Heart right ventricle (tissue), 16 donors: ENCODE data around the gene ZNF366. TPM values are rescaled to one million over a fixed set of nuclear protein-coding genes. Genes with fewer than 3 reads are reported as not detected.
A peak's percentile ranks its signal among the peaks of the same experiment; 100 is the strongest.

Experiments used
- ATAC-seq, 8 donors: fragments of 200-7000 bp; cut with Tn5 transposase; one replicate each; pipeline ENCODE4 v1.9.1; 2020; ENCODE audit warnings: mild to moderate bottlenecking in 8 of 8, moderate library complexity in 8 of 8, moderate number of reproducible peaks in 1 of 8
- DNase-seq, 2 donors: peaks; one replicate each; pipeline ENCODE4 v3.0.0-alpha.2; 2020
- H3K27ac ChIP-seq, 10 donors: fragments of 200-600 bp; sonication (generic) in 2 of 10; one replicate each; pipeline versions ENCODE4 v1.5.0 to v1.8.0; 2020 to 2022; ENCODE audit warnings: mild to moderate bottlenecking in 3 of 10
- H3K27me3 ChIP-seq, 7 donors: fragments of 200-600 bp; one replicate each; pipeline ENCODE4 v1.8.0; 2021 to 2022; ENCODE audit warnings: mild to moderate bottlenecking in 2 of 7
- H3K36me3 ChIP-seq, 9 donors: fragments of 200-600 bp; sonication (generic) in 1 of 9; one replicate each; pipeline versions ENCODE4 v1.5.0 to v1.8.0; 2020 to 2022; ENCODE audit warnings: mild to moderate bottlenecking in 2 of 9
- H3K4me1 ChIP-seq, 9 donors: fragments of 200-600 bp; sonication (generic) in 1 of 9; one replicate each; pipeline versions ENCODE4 v1.5.0 to v1.8.0; 2020 to 2022; ENCODE audit warnings: mild to moderate bottlenecking in 4 of 9
- H3K4me3 ChIP-seq, 10 donors: fragments of 200-600 bp; sonication (generic) in 2 of 10; one replicate each; pipeline versions ENCODE4 v1.5.0 to v1.8.0; 2020 to 2022; ENCODE audit warnings: mild to moderate bottlenecking in 7 of 10, moderate library complexity in 2 of 10
- H3K9me3 ChIP-seq, 11 donors: fragments of 200-600 bp in 10 of 11; sonication (generic) in 2 of 11; one replicate each; pipeline versions ENCODE4 v1.5.0 to v1.8.0; 2013 to 2022; ENCODE audit warnings: mild to moderate bottlenecking in 2 of 11, control low read depth in 1 of 11, moderate library complexity in 1 of 11
- CTCF ChIP-seq, 9 donors: fragments of 200-600 bp; sonication (generic) in 2 of 9; IDR thresholded peaks; one replicate each; pipeline versions ENCODE4 v1.5.0 to v1.8.0; 2021 to 2022; ENCODE audit warnings: antibody characterized with exemption in 9 of 9, mild to moderate bottlenecking in 5 of 9, moderate library complexity in 1 of 9
- WGBS, 2 donors: extraction: QIAGEN DNeasy Blood & Tissue Kit; methylation state at CpG; one replicate each; pipeline ENCODE4 v1.1.7; 2013; ENCODE audit warnings: inconsistent platforms in 1 of 2; 5-methylcytosine and 5-hydroxymethylcytosine counted together
- intact Hi-C, 10 donors: fragments of 100-400 bp; cut with DNase I; formaldehyde crosslinking; loops; one replicate each; pipeline versions ENCODE4 v1.11.1 to v1.14.2; 2022
- polyA plus RNA-seq, 2 donors: library from polyadenylated mRNA; stranded (reverse); fragments of 200-250 nt; gene quantifications; one replicate each; pipeline ENCODE4 v1.2.3, GENCODE V29; 2013
- total RNA-seq, 10 donors: library from RNA; stranded (reverse); fragmentation: NEBNext Ultra II Directional in 3 of 10; extraction: Animal tissue kit (Norgen Biotek cat#: 25700) in 3 of 10; gene quantifications; one replicate each; pipeline versions ENCODE4 v1.2.1 to v1.2.4, GENCODE V29; 2021 to 2023
- donor health status: Arrhythmogenic right ventricular cardiomyopathy.
- donor health status: ischemic (EF 13 %, LVEDD 7.1; RV severe dilation, severe dysfunction).
- donor health status: healthy with polysubstance abuse.
- donor health status: DM: no; HTN: yes; CAD: no.
- donor health status: DM: no; HTN: no; CAD: no.
- donor health status: ischemic (EF 25% LVEDD 6.9; RV normal size, moderate dysfunction).
- donor health status: ischemic (EF 25% LVEDD 5.7; RV mildly dilated, moderate dysfunction).
- donor health status: healthy.
- donor health status: DM: yes; HTN: yes; CAD: no.
- donor health status: Ischemic cardiomyopathy.
- donor health status: ischemic (EF 35%, LVEDD 5.7; RV mildly dilated, moderate dysfunction).
- donor health status: nonischemic (EF 11% LVEDD 7.7; RV severe dilation, severe dysfunction).
- donor health status: DM: yes; HTN: yes; CAD: no.
- donor health status: PGD.
- donor health status: ischemic (EF 29% LVEDD 5.4; RV normal size, mild dysfunction).
- donor health status: nonischemic (EF 23%, LVEDD 6.1; RV moderate dilation, normal function).

Gene ZNF366
- total and polyA plus RNA-seq, 12 donors = 1.7 to 10.5 (median 5.2) TPM

- intact Hi-C loops = loop anchor here in 8 of 10 donors (1.0 to 10.0 kb wide), 10 partner anchors 18 to 85 kb away; partner anchors contain the start of gene ZNF366 (in 3 of the 8)
- DNase-seq = peak; percentile 57 to 89
Observed at GRCh38 chr5:72451741-72452505, 55.3 kb downstream of the ZNF366 start.

GRCh38 chr5:72448368-72448767, 58.8 kb downstream of the ZNF366 start:
- H3K4me1 ChIP-seq = peaks cover 14 to 70% (median 53%) of the 10 kb centered on the region in 9 donors
- WGBS, 2 donors = 8 to 57% methylated on average over 1 of the region's 1 CpG

More at GRCh38 chr5:72451741-72452505, 55.3 kb downstream of the ZNF366 start:
- ATAC-seq = peak; percentile 78 to 89 (median 84)
- Histone ChIP-seq H3K27me3 (no peaks in the 10 kb centered on the region), H3K4me1 (peaks cover 30 to 77% (median 70%) of the 10 kb centered on the region in 9 donors), H3K4me3 (peak overlapping the region in 1 of 10 donors; percentile 9), H3K36me3 (peaks cover 0 to 58% (median 0%) of the 10 kb centered on the region in 9 donors), H3K27ac (peak overlapping the region; percentile 88 to 99 (median 93)), H3K9me3 (no peaks in the 10 kb centered on the region)
- 34 to 41% methylated on average over 13 of the region's 13 CpGs for WGBS, 2 donors
- TF ChIP-seq CTCF (IDR thresholded peaks at IDR 0.05) = no peak

GRCh38 chr5:72447751-72448150, 59.5 kb downstream of the ZNF366 start:
- Histone ChIP-seq H3K27me3 (no peaks in the 10 kb centered on the region), H3K27ac (peak overlapping the region in 1 of 10 donors; percentile 10), H3K36me3 (peaks cover 0 to 67% (median 7%) of the 10 kb centered on the region in 9 donors), H3K4me3 (no peak overlapping the region), H3K9me3 (no peaks in the 10 kb centered on the region), H3K4me1 (peaks cover 9 to 64% (median 47%) of the 10 kb centered on the region in 9 donors)
- 96 to 98% methylated on average over 4 of the region's 4 CpGs for WGBS, 2 donors
- no peak for TF ChIP-seq CTCF (IDR thresholded peaks at IDR 0.05)
- intact Hi-C loops = loop anchor here in 1 of 10 donors (10.0 kb wide), 1 partner anchor 73 kb away; no protein-coding TSS in a partner anchor
- ATAC-seq (no peak), DNase-seq (no peak)

More at GRCh38 chr5:72448368-72448767, 58.8 kb downstream of the ZNF366 start:
- Histone ChIP-seq H3K27ac (peak overlapping the region in 1 of 10 donors; percentile 10), H3K36me3 (peaks cover 0 to 61% (median 6%) of the 10 kb centered on the region in 9 donors), H3K9me3 (no peaks in the 10 kb centered on the region), H3K27me3 (no peaks in the 10 kb centered on the region), H3K4me3 (no peak overlapping the region)
- DNase-seq (no peak), ATAC-seq (no peak)
- intact Hi-C loops = loop anchor here in 1 of 10 donors (10.0 kb wide), 1 partner anchor 74 kb away; no protein-coding TSS in a partner anchor
- TF ChIP-seq CTCF (IDR thresholded peaks at IDR 0.05) = no peak

- Histone ChIP-seq H3K4me3 (no peak overlapping the region), H3K27me3 (no peaks in the 10 kb centered on the region), H3K4me1 (peaks cover 3 to 58% (median 30%) of the 10 kb centered on the region in 9 donors), H3K36me3 (peaks cover 0 to 77% (median 7%) of the 10 kb centered on the region in 9 donors), H3K9me3 (no peaks in the 10 kb centered on the region), H3K27ac (peak overlapping the region in 6 of 10 donors; percentile 3 to 49 (median 24))
- 38 to 66% methylated on average over 2 of the region's 2 CpGs for WGBS, 2 donors
- intact Hi-C loops = loop anchor here in 1 of 10 donors (10.0 kb wide), 1 partner anchor 71 kb away; no protein-coding TSS in a partner anchor
- no peak for TF ChIP-seq CTCF (IDR thresholded peaks at IDR 0.05)
- DNase-seq (no peak), ATAC-seq (peak in 6 of 8 donors; percentile 21 to 63 (median 55))
Observed at GRCh38 chr5:72445969-72446368, 61.2 kb downstream of the ZNF366 start.
